Ectodermal cell (in vitro differentiated cells): ENCODE results near the gene MAP2K6.

ENCODE experiments used
- H3K27ac ChIP-seq: 2 replicates; pipeline ENCODE4 v1.7.0; 2013; ENCODE audit warnings: mild to moderate bottlenecking, low read depth, low read length; ENCODE audit not compliant: insufficient read depth, poor library complexity, severe bottlenecking
- H3K27me3 ChIP-seq: 2 replicates; pipeline ENCODE4 v1.7.0; 2013; ENCODE audit warnings: mild to moderate bottlenecking, low read length; ENCODE audit not compliant: insufficient read depth, control insufficient read depth, poor library complexity, severe bottlenecking
- H3K36me3 ChIP-seq: one replicate; pipeline ENCODE4 v1.7.0; 2013; ENCODE audit warnings: low read length; ENCODE audit not compliant: control insufficient read depth, insufficient read depth
- H3K4me1 ChIP-seq: one replicate; pipeline ENCODE4 v1.7.0; 2013; ENCODE audit warnings: low read length; ENCODE audit not compliant: control insufficient read depth, insufficient read depth
- H3K4me3 ChIP-seq: 2 replicates; pipeline ENCODE4 v1.7.0; 2013; ENCODE audit warnings: low read depth, low read length, control low read depth; ENCODE audit not compliant: insufficient read depth
- H3K9me3 ChIP-seq: 2 replicates; pipeline ENCODE4 v1.7.0; 2013; ENCODE audit warnings: mild to moderate bottlenecking, low read length, moderate library complexity; ENCODE audit not compliant: control insufficient read depth
- WGBS, 2 experiments: methylation state at CpG; one replicate each; pipeline ENCODE4 v1.1.7; 2013; ENCODE audit warnings: missing lambda C conversion rate in 2 of 2; 5-methylcytosine and 5-hydroxymethylcytosine counted together

Gene MAP2K6

GRCh38 chr17:69486779-69487637, 72.5 kb downstream of the MAP2K6 start:
- no peak overlapping the region for H3K27ac ChIP-seq
- no peaks in the 10 kb centered on the region for H3K9me3 ChIP-seq
- peaks cover 9% of the 10 kb centered on the region for H3K4me1 ChIP-seq
- no peaks in the 10 kb centered on the region for H3K36me3 ChIP-seq
- 94 to 96% methylated on average over 13 of the region's 13 CpGs for WGBS, 2 experiments
- no peak overlapping the region for H3K4me3 ChIP-seq
- no peaks in the 10 kb centered on the region for H3K27me3 ChIP-seq

- H3K27ac ChIP-seq, result no peak overlapping the region
- H3K27me3 ChIP-seq, result no peaks in the 10 kb centered on the region
- H3K4me1 ChIP-seq, result peaks cover 17% of the 10 kb centered on the region
- H3K36me3 ChIP-seq, result no peaks in the 10 kb centered on the region
- no peak overlapping the region for H3K4me3 ChIP-seq
- no peaks in the 10 kb centered on the region for H3K9me3 ChIP-seq
- 98 to 100% methylated on average over 3 to 4 of the region's 4 CpGs for WGBS, 2 experiments
These were observed 74.8 kb downstream of the MAP2K6 start for GRCh38 chr17:69489313-69489712.

DNA sequence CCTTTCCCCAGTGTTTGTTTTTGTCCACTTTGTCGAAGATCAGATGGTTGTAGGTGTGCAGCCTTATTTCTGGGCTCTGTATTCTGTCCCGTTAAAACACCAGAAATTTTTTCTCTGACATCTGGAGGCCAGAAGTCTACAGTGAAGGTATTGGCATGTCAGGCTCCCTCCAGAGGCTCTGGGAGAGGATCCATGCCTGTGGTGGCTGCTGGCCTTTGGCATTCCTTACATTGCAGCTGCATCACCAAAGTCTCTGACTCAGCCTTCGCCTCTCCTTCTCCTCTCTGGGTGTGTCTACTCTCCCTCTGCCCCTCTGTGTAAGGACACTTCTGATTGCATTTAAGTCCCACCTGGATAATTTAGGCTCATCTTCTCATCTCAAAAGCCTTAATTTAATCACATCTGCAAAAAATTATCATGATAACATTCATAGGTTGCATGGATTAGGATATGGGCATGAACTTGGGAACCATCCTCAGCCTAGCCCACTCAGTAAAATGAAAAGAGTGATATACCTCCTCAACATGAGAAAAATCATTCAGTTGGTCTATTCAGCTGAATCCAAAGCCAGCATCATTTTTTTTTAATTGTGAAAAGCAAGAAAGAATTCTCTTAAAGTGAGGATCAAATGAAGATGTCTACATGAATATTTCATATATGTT, 78.0 kb downstream of the MAP2K6 start:
- no peaks in the 10 kb centered on the region for H3K27me3 ChIP-seq
- whole genome bisulfite sequencing, 2 experiments, result 80 to 82% methylated on average over 3 of the region's 3 CpGs
- no peaks in the 10 kb centered on the region for H3K36me3 ChIP-seq
- H3K4me1 ChIP-seq, result peaks cover 17% of the 10 kb centered on the region
- no peaks in the 10 kb centered on the region for H3K9me3 ChIP-seq
- no peak overlapping the region for H3K4me3 ChIP-seq
- H3K27ac ChIP-seq, result no peak overlapping the region

DNA sequence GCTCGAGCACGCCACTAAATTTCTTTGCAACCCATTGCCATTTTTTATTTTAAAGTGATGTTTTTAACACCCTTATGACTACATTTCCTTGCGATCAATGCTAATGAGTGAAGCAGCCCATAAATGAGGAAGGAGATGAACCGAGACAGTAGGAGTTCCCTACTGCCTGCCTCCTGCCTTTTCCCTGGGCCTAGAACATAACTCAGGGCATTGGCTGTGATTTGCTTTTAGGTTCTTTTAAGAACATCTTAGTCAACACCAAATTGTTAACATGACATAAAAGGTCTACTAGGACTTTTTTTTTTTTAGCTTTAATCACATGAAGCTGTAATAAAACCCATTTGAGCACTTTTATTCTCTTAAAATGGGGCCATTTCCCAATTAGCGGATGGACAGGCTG, 81.3 kb downstream of the MAP2K6 start:
- Histone ChIP-seq H3K4me3 (no peak overlapping the region), H3K9me3 (no peaks in the 10 kb centered on the region), H3K27ac (no peak overlapping the region), H3K36me3 (no peaks in the 10 kb centered on the region), H3K27me3 (no peaks in the 10 kb centered on the region), H3K4me1 (peaks cover 17% of the 10 kb centered on the region)
- 83 to 93% methylated on average over 4 to 5 of the region's 5 CpGs for WGBS, 2 experiments

GRCh38 chr17:69497161-69497560, 82.7 kb downstream of the MAP2K6 start:
- Histone ChIP-seq H3K9me3 (no peaks in the 10 kb centered on the region), H3K27me3 (no peaks in the 10 kb centered on the region), H3K36me3 (no peaks in the 10 kb centered on the region), H3K4me1 (peaks cover 26% of the 10 kb centered on the region), H3K27ac (no peak overlapping the region), H3K4me3 (no peak overlapping the region)
- WGBS, 2 experiments, result 95 to 100% methylated on average over 1 of the region's 1 CpG

- Histone ChIP-seq H3K4me1 (peaks cover 23% of the 10 kb centered on the region), H3K36me3 (no peaks in the 10 kb centered on the region), H3K27ac (no peak overlapping the region), H3K27me3 (no peaks in the 10 kb centered on the region), H3K4me3 (no peak overlapping the region), H3K9me3 (no peaks in the 10 kb centered on the region)
- 99 to 100% methylated on average over 3 of the region's 3 CpGs for WGBS, 2 experiments
These were observed 84.8 kb downstream of the MAP2K6 start for GRCh38 chr17:69499318-69499717.

DNA sequence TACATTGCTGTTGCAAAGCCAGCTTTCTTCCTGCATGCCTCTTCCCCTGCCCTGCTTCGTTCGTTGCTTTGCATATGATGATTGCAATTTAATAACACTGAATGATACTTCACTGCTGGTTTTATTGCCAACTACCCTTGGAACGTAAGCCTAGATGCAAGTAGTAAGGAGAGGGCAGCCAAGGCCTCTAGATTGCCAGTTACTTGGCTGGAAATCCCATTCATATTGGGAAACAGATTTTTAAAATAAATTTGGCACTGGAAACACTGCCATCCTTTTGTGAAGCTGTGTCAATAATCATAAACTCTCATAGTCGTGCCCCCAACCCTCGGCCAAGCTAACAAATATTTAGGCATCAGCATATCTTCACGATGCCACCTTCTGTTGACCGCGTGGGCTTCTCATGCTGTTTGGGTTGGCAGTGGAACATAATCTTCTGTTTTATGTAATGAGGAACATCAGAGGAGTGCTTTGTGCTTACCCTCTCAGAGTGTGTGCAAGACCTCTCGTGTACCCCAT, 86.5 kb downstream of the MAP2K6 start:
- no peaks in the 10 kb centered on the region for H3K27me3 ChIP-seq
- WGBS, 2 experiments, result 81 to 83% methylated on average over 9 of the region's 9 CpGs
- H3K27ac ChIP-seq, result peak overlapping the region; percentile 4
- H3K4me1 ChIP-seq, result peaks cover 23% of the 10 kb centered on the region
- no peaks in the 10 kb centered on the region for H3K9me3 ChIP-seq
- H3K36me3 ChIP-seq, result no peaks in the 10 kb centered on the region
- no peak overlapping the region for H3K4me3 ChIP-seq

- no peaks in the 10 kb centered on the region for H3K27me3 ChIP-seq
- H3K9me3 ChIP-seq, result no peaks in the 10 kb centered on the region
- H3K4me3 ChIP-seq, result no peak overlapping the region
- WGBS, 2 experiments, result 56 to 60% methylated on average over 14 of the region's 14 CpGs
- no peaks in the 10 kb centered on the region for H3K36me3 ChIP-seq
- H3K4me1 ChIP-seq, result peaks cover 23% of the 10 kb centered on the region
- peak overlapping the region; percentile 17 for H3K27ac ChIP-seq
These were observed 87.3 kb downstream of the MAP2K6 start for GRCh38 chr17:69501591-69502468.

- 93 to 96% methylated on average over 5 of the region's 5 CpGs for WGBS, 2 experiments
- H3K36me3 ChIP-seq, result no peaks in the 10 kb centered on the region
- no peaks in the 10 kb centered on the region for H3K27me3 ChIP-seq
- no peaks in the 10 kb centered on the region for H3K9me3 ChIP-seq
- H3K27ac ChIP-seq, result no peak overlapping the region
- peaks cover 19% of the 10 kb centered on the region for H3K4me1 ChIP-seq
- no peak overlapping the region for H3K4me3 ChIP-seq
These were observed 89.2 kb downstream of the MAP2K6 start for GRCh38 chr17:69503711-69504110.
